Adrenal gland (tissue), 5 donors: ENCODE data around the gene DLGAP1.

Source experiments
- CTCF ChIP-seq, 6 experiments: fragments of 450-650 bp in 4 of 6; fragments of 200-600 bp in 2 of 6; sonication (generic) in 1 of 6; IDR thresholded peaks; 1 replicate in 5 of 6; 2 replicates in 1 of 6; pipeline versions ENCODE4 v1.5.1 to v1.8.0; 2016 to 2021; ENCODE audit warnings: antibody characterized with exemption in 6 of 6, mild to moderate bottlenecking in 2 of 6, moderate library complexity in 1 of 6
- POLR2A ChIP-seq, 2 donors: fragments of 450-650 bp; IDR thresholded peaks; one replicate each; pipeline ENCODE4 v1.6.1; 2017; ENCODE audit warnings: antibody characterized with exemption in 2 of 2, mild to moderate bottlenecking in 2 of 2, moderate library complexity in 1 of 2
- donor health status: DM: no; HTN: no; CAD: no.

- TF ChIP-seq CTCF (IDR thresholded peaks at IDR 0.05), result no peak
- TF ChIP-seq POLR2A (IDR thresholded peaks at IDR 0.05), result no peak
These were observed 4.9 kb downstream of the DLGAP1 start for GRCh38 chr18:4450065-4450658.
